ENCODE data around the gene CD151. TPM values are rescaled to one million over a fixed set of nuclear protein-coding genes. Genes with fewer than 3 reads are reported as not detected.

The CD151 gene
- total RNA-seq, 4 donors from 2014 or later: 135 to 326 (median 298) TPM

GRCh38 chr11:846496-847098 lies 13.8 kb downstream of the CD151 start:
- H3K9me3 ChIP-seq: no peaks in the 10 kb centered on the region

GRCh38 chr11:847876-848275 lies 15.1 kb downstream of the CD151 start:
- WGBS, 2 donors: 90 to 92% methylated on average over 11 of the region's 18 CpGs
- no peaks in the 10 kb centered on the region for H3K9me3 ChIP-seq
- no peak overlapping the region for H3K27ac ChIP-seq
- H3K27me3 ChIP-seq: no peaks in the 10 kb centered on the region
- no peak for DNase-seq
- H3K36me3 ChIP-seq: no peaks in the 10 kb centered on the region
- H3K4me3 ChIP-seq (replicated peaks in 1 of 3): no peak overlapping the region
- intact Hi-C loops (cut with DNase I): loop anchor here (5.0 kb wide), 1 partner anchor 204 kb away; no protein-coding TSS in a partner anchor
- TF ChIP-seq POLR2A (IDR thresholded peaks at IDR 0.05) (no peak), CTCF (IDR thresholded peaks at IDR 0.05) (no peak)
- peaks cover 45 to 54% of the 10 kb centered on the region in 2 donors for H3K4me1 ChIP-seq

More at GRCh38 chr11:846496-847098, 13.8 kb downstream of the CD151 start:
- Histone ChIP-seq H3K36me3 (no peaks in the 10 kb centered on the region), H3K27ac (peak overlapping the region in 2 of 3 donors; percentile 99), H3K4me3 (replicated peaks in 1 of 3) (no peak overlapping the region), H3K27me3 (no peaks in the 10 kb centered on the region), H3K4me1 (peaks cover 47 to 55% of the 10 kb centered on the region in 2 donors)
- intact Hi-C loops (cut with DNase I): loop anchor here (5.0 kb wide), 1 partner anchor 206 kb away; no protein-coding TSS in a partner anchor
- DNase-seq: no peak
- TF ChIP-seq POLR2A (IDR thresholded peaks at IDR 0.05) (no peak), CTCF (IDR thresholded peaks at IDR 0.05) (no peak)
- 87 to 88% methylated on average over 10 to 11 of the region's 11 CpGs for WGBS, 2 donors

- DNase-seq: peak; percentile 45 to 47
- H3K36me3 ChIP-seq: no peaks in the 10 kb centered on the region
- no peaks in the 10 kb centered on the region for H3K27me3 ChIP-seq
- no peak overlapping the region for H3K27ac ChIP-seq
- peaks cover 44 to 54% of the 10 kb centered on the region in 2 donors for H3K4me1 ChIP-seq
- no peak for TF ChIP-seq POLR2A (IDR thresholded peaks at IDR 0.05)
- TF ChIP-seq CTCF (IDR thresholded peaks at IDR 0.05): peak; percentile 62 to 93 (median 76)
- H3K9me3 ChIP-seq: no peaks in the 10 kb centered on the region
- intact Hi-C loops (cut with DNase I): loop anchor here (5.0 kb wide), 1 partner anchor 204 kb away; no protein-coding TSS in a partner anchor
- H3K4me3 ChIP-seq (replicated peaks in 1 of 3): no peak overlapping the region
- 41 to 52% methylated on average over 13 of the region's 14 CpGs for WGBS, 2 donors
Measured at GRCh38 chr11:848380-848931, 15.7 kb downstream of the CD151 start.

- DNase-seq: peak; percentile 53 to 59
- H3K36me3 ChIP-seq: no peaks in the 10 kb centered on the region
- no peak overlapping the region for H3K27ac ChIP-seq
- no peaks in the 10 kb centered on the region for H3K9me3 ChIP-seq
- intact Hi-C loops (cut with DNase I): loop anchor here (5.0 kb wide), 1 partner anchor 203 kb away; no protein-coding TSS in a partner anchor
- WGBS, 2 donors: 20% methylated on average over 10 of the region's 71 CpGs; no CpG with 5 or more reads in 1 of the 2 donors
- TF ChIP-seq POLR2A (IDR thresholded peaks at IDR 0.05) (no peak), CTCF (IDR thresholded peaks at IDR 0.05) (no peak)
- peaks cover 39 to 54% of the 10 kb centered on the region in 2 donors for H3K4me1 ChIP-seq
- no peaks in the 10 kb centered on the region for H3K27me3 ChIP-seq
- peak overlapping the region in 2 of 3 donors; percentile 35 to 41 for H3K4me3 ChIP-seq (replicated peaks in 1 of 3)
Measured at GRCh38 chr11:849104-849824, 16.5 kb downstream of the CD151 start.

Data from thyroid gland (tissue), 4 donors.